Measurements from ENCODE around the gene FOXD4L1.
"Not testable (repeated sequence)": the region's sequence is repeated elsewhere in the genome, so short reads cannot be mapped to it uniquely, and the experiment has no call there.

DNA sequence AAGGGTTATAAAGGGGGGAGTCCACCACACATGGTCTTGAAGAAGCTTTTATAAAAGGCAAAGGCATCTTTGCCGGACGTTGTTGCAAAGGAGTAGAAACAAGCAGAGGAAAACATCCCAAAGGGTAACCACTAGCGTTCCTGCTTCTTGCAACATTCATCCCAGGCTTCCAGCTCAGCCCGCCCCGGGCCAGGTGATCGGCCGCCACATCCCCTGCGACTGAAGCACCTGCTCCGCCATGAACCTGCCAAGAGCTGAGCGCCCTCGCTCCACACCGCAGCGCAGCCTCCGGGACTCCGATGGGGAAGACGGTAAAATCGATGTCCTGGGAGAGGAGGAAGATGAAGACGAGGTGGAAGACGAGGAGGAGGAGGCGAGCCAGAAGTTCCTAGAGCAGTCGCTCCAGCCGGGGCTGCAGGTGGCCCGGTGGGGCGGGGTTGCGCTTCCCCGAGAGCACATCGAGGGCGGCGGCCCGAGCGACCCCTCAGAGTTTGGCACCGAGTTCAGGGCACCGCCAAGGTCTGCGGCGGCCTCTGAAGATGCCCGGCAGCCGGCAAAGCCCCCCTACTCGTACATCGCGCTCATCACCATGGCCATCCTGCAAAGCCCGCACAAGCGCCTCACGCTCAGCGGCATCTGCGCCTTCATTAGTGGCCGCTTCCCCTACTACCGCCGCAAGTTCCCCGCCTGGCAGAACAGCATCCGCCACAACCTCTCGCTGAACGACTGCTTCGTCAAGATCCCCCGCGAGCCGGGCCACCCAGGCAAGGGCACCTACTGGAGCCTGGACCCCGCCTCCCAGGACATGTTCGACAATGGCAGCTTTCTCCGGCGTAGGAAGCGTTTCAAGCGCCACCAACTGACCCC is 787 bp downstream of the FOXD4L1 start:
- TF ChIP-seq, protein P1, sequence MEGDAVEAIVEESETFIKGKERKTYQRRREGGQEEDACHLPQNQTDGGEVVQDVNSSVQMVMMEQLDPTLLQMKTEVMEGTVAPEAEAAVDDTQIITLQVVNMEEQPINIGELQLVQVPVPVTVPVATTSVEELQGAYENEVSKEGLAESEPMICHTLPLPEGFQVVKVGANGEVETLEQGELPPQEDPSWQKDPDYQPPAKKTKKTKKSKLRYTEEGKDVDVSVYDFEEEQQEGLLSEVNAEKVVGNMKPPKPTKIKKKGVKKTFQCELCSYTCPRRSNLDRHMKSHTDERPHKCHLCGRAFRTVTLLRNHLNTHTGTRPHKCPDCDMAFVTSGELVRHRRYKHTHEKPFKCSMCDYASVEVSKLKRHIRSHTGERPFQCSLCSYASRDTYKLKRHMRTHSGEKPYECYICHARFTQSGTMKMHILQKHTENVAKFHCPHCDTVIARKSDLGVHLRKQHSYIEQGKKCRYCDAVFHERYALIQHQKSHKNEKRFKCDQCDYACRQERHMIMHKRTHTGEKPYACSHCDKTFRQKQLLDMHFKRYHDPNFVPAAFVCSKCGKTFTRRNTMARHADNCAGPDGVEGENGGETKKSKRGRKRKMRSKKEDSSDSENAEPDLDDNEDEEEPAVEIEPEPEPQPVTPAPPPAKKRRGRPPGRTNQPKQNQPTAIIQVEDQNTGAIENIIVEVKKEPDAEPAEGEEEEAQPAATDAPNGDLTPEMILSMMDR (IDR thresholded peaks at IDR 0.05; ENCODE audit: low read depth, low read length, poor library complexity, severe bottlenecking), result not testable (repeated sequence)
- not testable (repeated sequence) for TF ChIP-seq EZH2phosphoT487 (IDR thresholded peaks at IDR 0.05; ENCODE audit: borderline replicate concordance, low read length)

Data from DOHH2 (cell line).